H9 (cell line): ENCODE data around the gene ZNF619. TPM values are rescaled to one million over a fixed set of nuclear protein-coding genes. Genes with fewer than 3 reads are reported as not detected.

Source experiments
- DNase-seq: peaks from one replicate; pipeline ENCODE4 v3.0.0-alpha.2; 2017
- H2AFZ ChIP-seq: one replicate; pipeline ENCODE4 v1.6.1; 2013; ENCODE audit warnings: mild to moderate bottlenecking, low read length, control low read depth, moderate library complexity
- H2AK5ac ChIP-seq: 2 replicates; pipeline ENCODE4 v1.6.1; 2013; ENCODE audit warnings: low read length, control low read depth, mixed read lengths; ENCODE audit not compliant: insufficient read length
- H2BK120ac ChIP-seq: one replicate; pipeline ENCODE4 v1.6.1; 2013; ENCODE audit warnings: low read depth, mild to moderate bottlenecking, low read length, control low read depth, inconsistent platforms; ENCODE audit not compliant: poor library complexity, severe bottlenecking
- H2BK12ac ChIP-seq: 2 replicates; pipeline ENCODE4 v1.6.1; 2013; ENCODE audit warnings: low read length, control low read depth, mixed read lengths, low read depth; ENCODE audit not compliant: insufficient read length
- H2BK15ac ChIP-seq: 2 replicates; pipeline ENCODE4 v1.6.1; 2013; ENCODE audit warnings: low read depth, low read length, control low read depth
- H2BK20ac ChIP-seq: one replicate; pipeline ENCODE4 v1.6.1; 2013; ENCODE audit warnings: low read depth, mild to moderate bottlenecking, low read length, control low read depth, inconsistent platforms; ENCODE audit not compliant: poor library complexity, severe bottlenecking
- H2BK5ac ChIP-seq: 2 replicates; pipeline ENCODE4 v1.6.1; 2013; ENCODE audit warnings: low read length, control low read depth, mixed read lengths; ENCODE audit not compliant: insufficient read length
- H3K14ac ChIP-seq: 2 replicates; pipeline ENCODE4 v1.6.1; 2013; ENCODE audit warnings: low read length, control low read depth; ENCODE audit not compliant: insufficient read depth
- H3K18ac ChIP-seq: 2 replicates; pipeline ENCODE4 v1.6.1; 2013; ENCODE audit warnings: low read depth, mild to moderate bottlenecking, mixed read lengths, low read length, control low read depth; ENCODE audit not compliant: insufficient read length
- H3K23ac ChIP-seq: 2 replicates; pipeline ENCODE4 v1.6.1; 2013; ENCODE audit warnings: low read length, control low read depth, mixed read lengths, low read depth; ENCODE audit not compliant: insufficient read length
- H3K23me2 ChIP-seq: 2 replicates; pipeline ENCODE4 v1.6.1; 2013; ENCODE audit warnings: low read depth, mild to moderate bottlenecking, mixed read lengths, low read length, control low read depth; ENCODE audit not compliant: insufficient read length, poor library complexity, severe bottlenecking
- H3K27ac ChIP-seq: 2 replicates; pipeline ENCODE4 v1.5.1; 2013; ENCODE audit warnings: low read length, control low read depth, mixed read lengths, low read depth; ENCODE audit not compliant: insufficient read length
- H3K27me3 ChIP-seq: 2 replicates; pipeline ENCODE4 v1.6.1; 2013; ENCODE audit warnings: low read length, control low read depth, inconsistent platforms; ENCODE audit not compliant: insufficient read depth
- H3K4ac ChIP-seq: 2 replicates; pipeline ENCODE4 v1.6.1; 2013; ENCODE audit warnings: low read depth, mild to moderate bottlenecking, control low read depth, inconsistent platforms, low read length, moderate library complexity
- H3K4me1 ChIP-seq: 2 replicates; pipeline ENCODE4 v1.6.1; 2013; ENCODE audit warnings: low read length, control low read depth, inconsistent platforms; ENCODE audit not compliant: insufficient read depth
- H3K4me2 ChIP-seq: 2 replicates; pipeline ENCODE4 v1.6.1; 2013; ENCODE audit warnings: low read length, control low read depth, mixed read lengths; ENCODE audit not compliant: insufficient read length, insufficient read depth
- H3K56ac ChIP-seq: 2 replicates; pipeline ENCODE4 v1.6.1; 2013; ENCODE audit warnings: low read depth, mild to moderate bottlenecking, mixed read lengths, low read length, control low read depth; ENCODE audit not compliant: insufficient read length
- H3K79me1 ChIP-seq: 2 replicates; pipeline ENCODE4 v1.6.1; 2013; ENCODE audit warnings: low read depth, mild to moderate bottlenecking, moderate library complexity, low read length, control low read depth, inconsistent platforms; ENCODE audit not compliant: insufficient read depth, poor library complexity, severe bottlenecking
- H3K79me2 ChIP-seq: 2 replicates; pipeline ENCODE4 v1.6.1; 2013; ENCODE audit warnings: low read length, control low read depth, inconsistent platforms; ENCODE audit not compliant: insufficient read depth
- H3K9ac ChIP-seq: 2 replicates; pipeline ENCODE4 v1.6.1; 2013; ENCODE audit warnings: low read length, control low read depth, mixed read lengths; ENCODE audit not compliant: insufficient read length; ENCODE audit errors: extremely low read depth
- H3K9me3 ChIP-seq: one replicate; pipeline ENCODE4 v1.6.1; 2013; ENCODE audit warnings: low read depth, low read length, inconsistent platforms; ENCODE audit not compliant: control insufficient read depth
- H3T11ph ChIP-seq: one replicate; pipeline ENCODE4 v1.6.1; 2013; ENCODE audit warnings: mild to moderate bottlenecking, low read length, control low read depth, inconsistent platforms
- H4K20me1 ChIP-seq: one replicate; pipeline ENCODE4 v1.6.1; 2013; ENCODE audit not compliant: control insufficient read depth, insufficient read length, insufficient read depth
- H4K5ac ChIP-seq: 2 replicates; pipeline ENCODE4 v1.6.1; 2013; ENCODE audit warnings: low read depth, mild to moderate bottlenecking, mixed read lengths, low read length, control low read depth; ENCODE audit not compliant: insufficient read length
- H4K8ac ChIP-seq: replicated peaks from 2 replicates; pipeline ENCODE4 v1.6.1; 2013; ENCODE audit warnings: low read length, control low read depth, mixed read lengths, low read depth; ENCODE audit not compliant: insufficient read length
- H4K91ac ChIP-seq: 2 replicates; pipeline ENCODE4 v1.6.1; 2013; ENCODE audit warnings: low read depth, mild to moderate bottlenecking, moderate library complexity, mixed read lengths, low read length, control low read depth; ENCODE audit not compliant: insufficient read length
- H3K27ac Mint-ChIP-seq, 3 experiments: 2 replicates in 2 of 3; 3 replicates in 1 of 3; pipeline ENCODE4 v1.8.0; 2020 to 2021; ENCODE audit warnings: mixed read lengths in 3 of 3, mild to moderate bottlenecking in 1 of 3, moderate library complexity in 1 of 3
- H3K27me3 Mint-ChIP-seq: 2 replicates; pipeline ENCODE4 v1.8.0; 2021; ENCODE audit warnings: low read depth, mild to moderate bottlenecking, moderate library complexity, mixed read lengths
- H3K36me3 Mint-ChIP-seq, 3 experiments: 2 replicates in 2 of 3; 3 replicates in 1 of 3; pipeline ENCODE4 v1.8.0; 2020 to 2021; ENCODE audit warnings: low read depth in 3 of 3, mixed read lengths in 3 of 3; ENCODE audit not compliant: insufficient read depth in 1 of 3
- H3K4me1 Mint-ChIP-seq, 2 experiments: 2 replicates each; pipeline ENCODE4 v1.8.0; 2020; ENCODE audit warnings: mixed read lengths in 2 of 2
- H3K4me3 Mint-ChIP-seq, 2 experiments: 2 replicates in 1 of 2; 3 replicates in 1 of 2; pipeline ENCODE4 v1.8.0; 2020 to 2021; ENCODE audit warnings: mild to moderate bottlenecking in 2 of 2, mixed read lengths in 2 of 2, moderate library complexity in 1 of 2
- H3K9me3 Mint-ChIP-seq, 2 experiments: 2 replicates in 1 of 2; 3 replicates in 1 of 2; pipeline ENCODE4 v1.8.0; 2020; ENCODE audit warnings: mild to moderate bottlenecking in 2 of 2, mixed read lengths in 2 of 2, moderate library complexity in 1 of 2
- CTCF ChIP-seq: fragments of 200-600 bp; sonication (generic); conservative IDR thresholded peaks from 3 replicates; pipeline ENCODE4 v1.8.0; 2021; ENCODE audit warnings: antibody characterized with exemption, mild to moderate bottlenecking
- WGBS: extraction: QIAGEN DNeasy Blood & Tissue Kit; methylation state at CpG from one replicate; pipeline ENCODE4 v1.1.7; 2013; ENCODE audit warnings: missing lambda C conversion rate, low lambda C conversion rate, mixed read lengths; ENCODE audit not compliant: insufficient read length; ENCODE audit errors: extremely low coverage; 5-methylcytosine and 5-hydroxymethylcytosine counted together
- total RNA-seq: library from RNA; stranded (reverse); gene quantifications from 2 replicates; pipeline ENCODE4 v1.2.1, GENCODE V29; 2021

ZNF619 gene
- total RNA-seq, 1 experiment from 2014 or later = 4.8 TPM

DNA sequence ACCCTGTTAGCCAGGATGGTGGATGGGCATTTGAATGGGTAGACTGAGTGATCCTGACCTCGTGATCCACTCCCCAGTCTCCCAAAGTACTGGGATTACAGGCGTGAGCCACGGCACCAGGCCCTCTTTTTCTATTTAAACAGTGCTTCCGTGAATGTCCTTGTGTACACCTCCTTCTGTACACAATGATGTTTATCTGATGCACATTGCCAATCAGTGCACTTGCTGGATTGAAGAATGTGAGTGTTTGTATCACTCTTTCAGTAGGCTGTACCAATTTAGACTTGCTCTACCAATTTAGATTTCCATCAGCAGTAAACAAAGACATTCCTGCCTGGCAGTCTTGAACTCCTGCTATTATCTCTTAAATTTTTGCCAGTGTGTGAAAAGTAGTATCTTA, 8.9 kb upstream of the ZNF619 start:
- H3K4ac ChIP-seq = no peak overlapping the region
- H3K23me2 ChIP-seq = no peaks in the 10 kb centered on the region
- H3K9me3 Mint-ChIP-seq = no peaks in the 10 kb centered on the region
- H4K5ac ChIP-seq = no peak overlapping the region
- no peak overlapping the region for H3K18ac ChIP-seq
- H2BK12ac ChIP-seq = no peak overlapping the region
- TF ChIP-seq CTCF = no peak
- H3K4me1 ChIP-seq = no peaks in the 10 kb centered on the region
- no peak overlapping the region for H3K4me3 Mint-ChIP-seq
- WGBS = no CpG with 5 or more reads among the region's 4 CpGs
- peaks cover 9 to 30% (median 22%) of the 10 kb centered on the region in 3 experiments; a peak in 5 of 7 replicates for H3K36me3 Mint-ChIP-seq
- H2AFZ ChIP-seq = no peak overlapping the region
- H2BK20ac ChIP-seq = no peak overlapping the region
- no peak overlapping the region for H2BK120ac ChIP-seq
- H4K20me1 ChIP-seq = no peaks in the 10 kb centered on the region
- H3K9ac ChIP-seq = no peak overlapping the region
- H4K8ac ChIP-seq = no peak overlapping the region
- no peak overlapping the region for H3K14ac ChIP-seq
- H3K79me1 ChIP-seq = no peaks in the 10 kb centered on the region
- H2BK15ac ChIP-seq = no peak overlapping the region
- H3K4me1 Mint-ChIP-seq = peaks cover 8 to 9% of the 10 kb centered on the region in 2 experiments
- H3K27ac Mint-ChIP-seq = no peak overlapping the region
- H3K27ac ChIP-seq = no peak overlapping the region
- no peaks in the 10 kb centered on the region for H3K27me3 ChIP-seq
- no peak overlapping the region for H3T11ph ChIP-seq
- H3K56ac ChIP-seq = no peak overlapping the region
- no peak overlapping the region for H2BK5ac ChIP-seq
- H3K27me3 Mint-ChIP-seq = no peaks in the 10 kb centered on the region
- DNase-seq = no peak
- no peaks in the 10 kb centered on the region for H3K79me2 ChIP-seq
- H3K4me2 ChIP-seq = no peak overlapping the region
- H4K91ac ChIP-seq = no peak overlapping the region
- no peaks in the 10 kb centered on the region for H3K9me3 ChIP-seq
- no peak overlapping the region for H2AK5ac ChIP-seq
- no peak overlapping the region for H3K23ac ChIP-seq
